Panc1 (cell line): ENCODE data around the gene PLCH1. TPM values are rescaled to one million over a fixed set of nuclear protein-coding genes. Genes with fewer than 3 reads are reported as not detected.

ENCODE experiments used
- ATAC-seq: fragments of 200-7000 bp; cut with Tn5 transposase; 2 replicates; pipeline ENCODE4 v1.9.1; 2020; ENCODE audit warnings: mild to moderate bottlenecking, moderate library complexity
- BruUV-seq: library from RNA; stranded (reverse); fragments of 400-500 nt; replicated peaks from 2 replicates; lab custom pipeline; 2021; lab: Mats Ljungman, UMichigan
- CTCF ChIA-PET: fragments of 300-600 bp; sonication (Branson Sonifier 250); formaldehyde crosslinking; loops from one replicate; lab custom pipeline; 2022; ENCODE audit warnings: antibody characterized with exemption; lab: Charles Lee
- POLR2A ChIA-PET: fragments of 300-600 bp; sonication (Branson Sonifier 250); formaldehyde crosslinking; loops from one replicate; lab custom pipeline; 2022; ENCODE audit warnings: antibody characterized with exemption; lab: Charles Lee
- DNase-seq: peaks from one replicate; pipeline ENCODE4 v3.0.0-alpha.2; 2010; ENCODE audit warnings: low read depth, low spot score
- H3K27ac ChIP-seq: 2 replicates; pipeline ENCODE4 v1.5.1; 2011; ENCODE audit warnings: mild to moderate bottlenecking, low read length, inconsistent platforms
- H3K27me3 ChIP-seq: fragments of 200-500 bp; sonication (Bioruptor generic); 2 replicates; pipeline ENCODE4 v1.6.0; 2014; ENCODE audit warnings: low read length, inconsistent platforms; ENCODE audit not compliant: control insufficient read depth, insufficient read depth
- H3K36me3 ChIP-seq: fragments of 200-500 bp; sonication (Bioruptor generic); 2 replicates; pipeline ENCODE4 v1.5.1; 2014; ENCODE audit warnings: inconsistent platforms, mild to moderate bottlenecking, low read length, moderate library complexity; ENCODE audit not compliant: control insufficient read depth, insufficient read depth
- H3K4me1 ChIP-seq: 2 replicates; pipeline ENCODE4 v1.5.1; 2011; ENCODE audit warnings: inconsistent platforms, mild to moderate bottlenecking, low read length, moderate library complexity; ENCODE audit not compliant: control insufficient read depth, insufficient read depth
- H3K4me3 ChIP-seq, 2 experiments: 2 replicates each; pipeline ENCODE4 v1.5.1; 2011 to 2012; ENCODE audit warnings: low read depth in 2 of 2, low read length in 2 of 2, mild to moderate bottlenecking in 2 of 2, inconsistent platforms in 1 of 2, moderate library complexity in 1 of 2
- H3K9me3 ChIP-seq: fragments of 200-500 bp; sonication (Bioruptor generic); 2 replicates; pipeline ENCODE4 v1.5.1; 2014; ENCODE audit warnings: low read depth, mild to moderate bottlenecking, inconsistent platforms, low read length, moderate library complexity; ENCODE audit not compliant: control insufficient read depth, insufficient read depth
- POLR2AphosphoS5 ChIP-seq: IDR thresholded peaks from 2 replicates; pipeline ENCODE4 v1.6.1; 2012; ENCODE audit warnings: mild to moderate bottlenecking, low read depth, low read length, moderate library complexity
- SIN3A ChIP-seq: IDR thresholded peaks from 2 replicates; pipeline ENCODE4 v1.6.1; 2012; ENCODE audit warnings: low read depth, mild to moderate bottlenecking, low read length, moderate library complexity, borderline replicate concordance; ENCODE audit not compliant: insufficient read depth
- TCF7L2 ChIP-seq: IDR thresholded peaks from 2 replicates; pipeline ENCODE4 v1.6.1; 2011; ENCODE audit warnings: mild to moderate bottlenecking, low read depth, low read length, inconsistent platforms
- in situ Hi-C: cut with HindIII; loops from 2 replicates; pipeline ENCODE4 v1.10.0; 2016; ENCODE audit warnings: low sequenced_read_pairs, low pct_unique_long_range_greater_than_20kb
- intact Hi-C: fragments of 100-400 bp; cut with micrococcal nuclease; formaldehyde crosslinking; loops from one replicate; pipeline ENCODE4 v1.10.0; 2022; ENCODE audit not compliant: unreplicated experiment
- total RNA-seq: library from RNA; stranded (reverse); gene quantifications from one replicate; pipeline ENCODE4 v1.2.1, GENCODE V29; 2021; ENCODE audit not compliant: unreplicated experiment
- TF ChIP-seq, protein P1 (sequence below): fragments of 450-650 bp; IDR thresholded peaks from 2 replicates; pipeline ENCODE4 v1.5.1; 2017; ENCODE audit warnings: mild to moderate bottlenecking
- TF ChIP-seq, protein P2 (sequence below), 2 experiments: IDR thresholded peaks; 2 replicates each; pipeline ENCODE4 v1.6.1; 2011 to 2012; ENCODE audit warnings: low read depth in 2 of 2, control low read depth in 1 of 2, low read length in 1 of 2, mild to moderate bottlenecking in 1 of 2, moderate library complexity in 1 of 2; ENCODE audit not compliant: insufficient read depth in 1 of 2

The PLCH1 gene
- total RNA-seq, 1 experiment from 2014 or later, result 0.03 TPM

DNA sequence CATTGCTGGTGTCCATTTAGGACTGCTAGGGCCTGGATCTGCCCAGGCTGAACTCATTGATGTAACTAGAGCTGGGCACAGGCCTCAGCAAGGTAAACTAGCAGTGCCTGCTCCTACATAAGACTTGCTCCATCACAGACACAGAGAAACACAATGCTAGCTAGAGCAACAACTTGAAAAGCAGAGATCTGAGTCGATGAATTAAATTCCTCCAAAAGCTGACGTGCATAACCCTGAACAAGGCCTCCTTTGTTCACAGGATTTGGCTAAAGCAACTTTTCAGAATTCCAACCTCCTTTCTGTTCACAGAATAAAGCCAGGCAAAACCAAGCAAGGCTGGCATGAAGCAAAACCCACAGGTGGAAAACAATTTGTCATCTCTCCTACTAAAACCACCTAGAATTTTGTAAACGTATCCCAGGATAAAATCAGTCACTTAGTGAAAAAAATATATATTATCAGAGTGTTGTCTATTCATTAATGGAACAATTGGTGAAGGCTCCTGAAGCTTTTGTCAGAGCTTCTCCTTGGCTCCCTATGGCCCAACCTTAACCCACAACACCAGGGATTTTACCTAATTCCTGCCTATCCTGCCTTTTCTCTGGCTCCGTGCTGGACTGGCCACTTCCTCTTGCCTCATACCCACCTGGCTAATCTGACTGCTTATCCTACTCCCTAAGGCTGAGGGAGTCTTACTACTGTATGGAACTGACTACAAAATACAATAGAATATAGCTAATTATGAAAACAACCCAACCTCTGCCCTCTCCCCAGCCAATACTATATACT is 39.9 kb downstream of the PLCH1 start:
- Histone ChIP-seq H3K27ac (no peak overlapping the region), H3K4me1 (no peaks in the 10 kb centered on the region), H3K27me3 (peaks cover 7% of the 10 kb centered on the region; the same call in 1 of the 2 replicates), H3K9me3 (no peaks in the 10 kb centered on the region), H3K4me3 (no peak overlapping the region), H3K36me3 (no peaks in the 10 kb centered on the region)
- no TSS peak for BruUV-seq
- ATAC-seq, result no peak; the same call in 1 of the 2 replicates
- DNase-seq, result no peak
- in situ Hi-C loops, result no loop called here
- POLR2A ChIA-PET, result no interaction called here
- CTCF ChIA-PET, result no interaction called here
- intact Hi-C loops, result loop anchor here (10.0 kb wide), 1 partner anchor 950 kb away; no protein-coding TSS in a partner anchor
- TF ChIP-seq, protein P1, sequence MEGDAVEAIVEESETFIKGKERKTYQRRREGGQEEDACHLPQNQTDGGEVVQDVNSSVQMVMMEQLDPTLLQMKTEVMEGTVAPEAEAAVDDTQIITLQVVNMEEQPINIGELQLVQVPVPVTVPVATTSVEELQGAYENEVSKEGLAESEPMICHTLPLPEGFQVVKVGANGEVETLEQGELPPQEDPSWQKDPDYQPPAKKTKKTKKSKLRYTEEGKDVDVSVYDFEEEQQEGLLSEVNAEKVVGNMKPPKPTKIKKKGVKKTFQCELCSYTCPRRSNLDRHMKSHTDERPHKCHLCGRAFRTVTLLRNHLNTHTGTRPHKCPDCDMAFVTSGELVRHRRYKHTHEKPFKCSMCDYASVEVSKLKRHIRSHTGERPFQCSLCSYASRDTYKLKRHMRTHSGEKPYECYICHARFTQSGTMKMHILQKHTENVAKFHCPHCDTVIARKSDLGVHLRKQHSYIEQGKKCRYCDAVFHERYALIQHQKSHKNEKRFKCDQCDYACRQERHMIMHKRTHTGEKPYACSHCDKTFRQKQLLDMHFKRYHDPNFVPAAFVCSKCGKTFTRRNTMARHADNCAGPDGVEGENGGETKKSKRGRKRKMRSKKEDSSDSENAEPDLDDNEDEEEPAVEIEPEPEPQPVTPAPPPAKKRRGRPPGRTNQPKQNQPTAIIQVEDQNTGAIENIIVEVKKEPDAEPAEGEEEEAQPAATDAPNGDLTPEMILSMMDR, result no peak
- no peak for TF ChIP-seq SIN3A

DNA sequence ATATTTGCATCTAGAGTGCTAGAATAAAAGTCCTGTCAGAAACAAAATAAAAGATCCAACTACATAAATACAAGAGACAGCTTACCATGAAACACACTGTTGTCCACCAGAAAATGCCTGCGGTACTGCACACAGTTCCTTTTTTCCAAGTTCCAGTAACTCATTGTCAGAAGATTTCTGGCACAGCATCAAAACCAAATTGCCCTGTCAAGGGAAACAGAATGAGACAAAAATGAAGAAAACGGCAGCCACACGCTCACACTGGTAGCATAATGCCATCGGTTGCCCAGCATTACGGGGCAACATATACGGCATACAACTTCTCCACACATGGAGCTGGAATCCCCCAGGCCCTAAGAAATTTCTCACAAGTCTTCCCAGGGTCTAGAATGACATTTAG is 40.8 kb downstream of the PLCH1 start:
- BruUV-seq, result no TSS peak
- no peak for ATAC-seq
- intact Hi-C loops (loop anchor here (10.0 kb wide), 1 partner anchor 949 kb away; no protein-coding TSS in a partner anchor), in situ Hi-C loops (no loop called here)
- Histone ChIP-seq H3K4me3 (no peak overlapping the region), H3K36me3 (no peaks in the 10 kb centered on the region), H3K9me3 (no peaks in the 10 kb centered on the region), H3K4me1 (no peaks in the 10 kb centered on the region), H3K27ac (no peak overlapping the region), H3K27me3 (peaks cover 7% of the 10 kb centered on the region; the same call in 1 of the 2 replicates)
- TF ChIP-seq, protein P1, result no peak
- TF ChIP-seq SIN3A, result no peak
- TF ChIP-seq TCF7L2, result no peak
- TF ChIP-seq, protein P2, sequence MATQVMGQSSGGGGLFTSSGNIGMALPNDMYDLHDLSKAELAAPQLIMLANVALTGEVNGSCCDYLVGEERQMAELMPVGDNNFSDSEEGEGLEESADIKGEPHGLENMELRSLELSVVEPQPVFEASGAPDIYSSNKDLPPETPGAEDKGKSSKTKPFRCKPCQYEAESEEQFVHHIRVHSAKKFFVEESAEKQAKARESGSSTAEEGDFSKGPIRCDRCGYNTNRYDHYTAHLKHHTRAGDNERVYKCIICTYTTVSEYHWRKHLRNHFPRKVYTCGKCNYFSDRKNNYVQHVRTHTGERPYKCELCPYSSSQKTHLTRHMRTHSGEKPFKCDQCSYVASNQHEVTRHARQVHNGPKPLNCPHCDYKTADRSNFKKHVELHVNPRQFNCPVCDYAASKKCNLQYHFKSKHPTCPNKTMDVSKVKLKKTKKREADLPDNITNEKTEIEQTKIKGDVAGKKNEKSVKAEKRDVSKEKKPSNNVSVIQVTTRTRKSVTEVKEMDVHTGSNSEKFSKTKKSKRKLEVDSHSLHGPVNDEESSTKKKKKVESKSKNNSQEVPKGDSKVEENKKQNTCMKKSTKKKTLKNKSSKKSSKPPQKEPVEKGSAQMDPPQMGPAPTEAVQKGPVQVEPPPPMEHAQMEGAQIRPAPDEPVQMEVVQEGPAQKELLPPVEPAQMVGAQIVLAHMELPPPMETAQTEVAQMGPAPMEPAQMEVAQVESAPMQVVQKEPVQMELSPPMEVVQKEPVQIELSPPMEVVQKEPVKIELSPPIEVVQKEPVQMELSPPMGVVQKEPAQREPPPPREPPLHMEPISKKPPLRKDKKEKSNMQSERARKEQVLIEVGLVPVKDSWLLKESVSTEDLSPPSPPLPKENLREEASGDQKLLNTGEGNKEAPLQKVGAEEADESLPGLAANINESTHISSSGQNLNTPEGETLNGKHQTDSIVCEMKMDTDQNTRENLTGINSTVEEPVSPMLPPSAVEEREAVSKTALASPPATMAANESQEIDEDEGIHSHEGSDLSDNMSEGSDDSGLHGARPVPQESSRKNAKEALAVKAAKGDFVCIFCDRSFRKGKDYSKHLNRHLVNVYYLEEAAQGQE (IDR thresholded peaks at IDR 0.05; ENCODE audit: insufficient read depth in 1 of 2, low read depth in 2 of 2, low read length in 1 of 2), result no peak
- TF ChIP-seq POLR2AphosphoS5, result no peak
- no peak for DNase-seq
- POLR2A ChIA-PET, result no interaction called here
- CTCF ChIA-PET, result no interaction called here
